Inflammatory macrophage (primary cell): Measurements from ENCODE around the gene MAP7D1.
A peak's percentile ranks its signal among the peaks of the same experiment; 100 is the strongest.
"Not testable (repeated sequence)": the region's sequence is repeated elsewhere in the genome, so short reads cannot be mapped to it uniquely, and the experiment has no call there.

Experiments used
- DNase-seq, 2 donors: peaks; one replicate each; pipeline ENCODE4 v3.0.0-alpha.2; 2020 to 2022

Gene MAP7D1

DNA sequence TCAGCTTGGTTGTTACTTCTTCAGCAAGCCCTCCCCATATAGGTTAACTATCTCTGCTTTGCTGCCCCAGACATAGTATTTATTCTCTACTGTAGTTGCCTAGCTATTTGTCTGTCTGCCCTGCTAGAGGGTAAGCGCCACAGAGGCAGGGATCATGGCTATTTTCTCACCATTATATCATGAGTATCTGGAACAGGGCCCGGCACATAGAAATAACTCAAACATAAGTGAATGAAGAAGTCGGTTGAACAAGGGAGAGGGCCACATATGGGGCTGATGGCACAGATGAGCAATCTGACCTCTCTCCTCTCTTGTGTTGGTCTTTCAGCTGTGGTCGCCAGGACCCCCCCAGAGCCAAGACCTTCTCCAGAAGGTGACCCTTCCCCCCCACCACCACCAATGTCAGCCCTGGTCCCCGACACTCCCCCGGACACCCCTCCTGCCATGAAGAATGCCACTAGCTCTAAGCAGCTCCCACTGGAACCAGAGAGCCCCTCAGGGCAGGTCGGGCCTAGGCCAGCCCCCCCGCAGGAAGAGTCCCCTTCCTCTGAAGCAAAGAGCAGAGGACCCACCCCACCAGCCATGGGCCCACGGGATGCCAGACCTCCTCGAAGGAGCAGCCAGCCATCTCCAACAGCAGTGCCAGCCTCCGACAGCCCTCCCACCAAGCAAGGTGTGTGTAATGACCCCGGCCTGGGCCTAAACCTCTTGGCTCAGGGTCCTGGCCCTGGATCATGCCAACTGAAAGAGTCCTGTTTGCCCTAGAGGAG is 14.9 kb downstream of the MAP7D1 start:
- no peak for DNase-seq

DNA sequence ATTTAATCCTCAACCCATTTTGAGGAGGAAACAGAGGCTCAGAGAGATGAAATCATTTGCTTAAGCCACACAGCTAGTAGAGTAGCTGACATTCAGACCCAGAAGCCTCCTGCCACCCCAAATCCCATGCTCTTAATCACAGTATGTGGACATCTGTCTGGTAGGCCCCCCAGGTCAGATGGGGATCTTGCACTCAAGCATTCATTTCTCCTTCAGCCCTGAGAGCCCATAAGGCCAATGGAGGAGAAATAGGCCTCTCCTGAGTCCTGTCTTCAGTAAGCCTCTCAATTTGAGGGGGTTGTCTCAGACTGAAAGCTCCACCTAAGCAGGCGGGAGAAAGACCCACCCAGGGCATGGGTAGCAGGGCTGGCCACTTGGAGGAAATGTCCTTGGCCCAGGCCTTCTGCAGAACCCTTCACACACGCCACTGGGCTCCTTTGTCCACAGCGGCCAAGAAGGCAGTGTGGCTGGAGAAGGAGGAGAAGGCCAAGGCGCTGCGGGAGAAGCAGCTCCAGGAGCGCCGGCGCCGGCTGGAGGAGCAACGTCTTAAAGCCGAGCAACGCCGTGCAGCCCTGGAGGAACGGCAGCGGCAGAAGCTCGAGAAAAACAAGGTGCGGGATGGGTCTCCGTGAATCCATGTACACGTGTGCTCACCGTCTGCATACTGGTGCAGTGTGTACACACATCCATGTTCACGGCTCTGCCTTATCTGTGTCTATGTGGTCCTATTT is 16.2 kb downstream of the MAP7D1 start:
- no peak for DNase-seq

DNA sequence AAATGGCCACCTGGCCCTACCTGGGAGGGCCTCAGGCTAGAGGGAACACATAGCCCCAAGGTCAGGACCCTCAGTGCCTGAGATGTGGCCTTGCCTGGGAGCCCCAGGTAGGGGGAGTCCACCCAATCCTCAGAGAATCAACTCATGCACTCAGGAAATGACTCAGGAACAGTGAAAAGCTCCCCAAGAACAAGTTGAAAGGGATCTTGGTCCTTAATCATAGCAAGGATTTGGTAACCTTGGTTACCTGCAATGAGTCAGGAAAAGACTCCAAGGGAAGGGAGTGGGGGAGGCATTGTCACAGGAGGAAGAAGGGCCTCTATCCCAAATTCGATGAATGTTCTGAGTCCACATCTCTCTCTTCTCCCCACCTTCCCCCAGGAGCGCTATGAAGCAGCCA is 17.0 kb downstream of the MAP7D1 start:
- no peak for DNase-seq

DNA sequence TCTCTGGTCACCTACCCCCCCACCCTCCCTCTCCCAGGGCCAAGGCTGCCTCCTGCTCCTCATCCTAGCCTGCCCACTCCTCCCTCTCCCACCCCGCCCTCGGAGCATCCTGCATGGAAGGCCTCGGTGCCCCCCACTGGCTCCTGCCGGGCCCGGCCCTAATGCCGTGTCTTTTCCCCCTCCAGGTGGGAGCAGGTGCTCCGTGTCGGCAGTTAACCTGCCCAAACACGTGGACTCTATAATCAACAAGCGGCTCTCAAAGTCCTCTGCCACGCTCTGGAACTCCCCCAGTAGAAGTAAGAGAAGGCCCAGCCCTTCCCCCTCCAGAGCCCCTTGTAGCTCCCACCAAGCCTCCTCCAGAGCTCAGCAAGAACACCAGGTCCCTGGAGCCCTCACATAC is 18.8 kb downstream of the MAP7D1 start:
- DNase-seq, result no peak

DNA sequence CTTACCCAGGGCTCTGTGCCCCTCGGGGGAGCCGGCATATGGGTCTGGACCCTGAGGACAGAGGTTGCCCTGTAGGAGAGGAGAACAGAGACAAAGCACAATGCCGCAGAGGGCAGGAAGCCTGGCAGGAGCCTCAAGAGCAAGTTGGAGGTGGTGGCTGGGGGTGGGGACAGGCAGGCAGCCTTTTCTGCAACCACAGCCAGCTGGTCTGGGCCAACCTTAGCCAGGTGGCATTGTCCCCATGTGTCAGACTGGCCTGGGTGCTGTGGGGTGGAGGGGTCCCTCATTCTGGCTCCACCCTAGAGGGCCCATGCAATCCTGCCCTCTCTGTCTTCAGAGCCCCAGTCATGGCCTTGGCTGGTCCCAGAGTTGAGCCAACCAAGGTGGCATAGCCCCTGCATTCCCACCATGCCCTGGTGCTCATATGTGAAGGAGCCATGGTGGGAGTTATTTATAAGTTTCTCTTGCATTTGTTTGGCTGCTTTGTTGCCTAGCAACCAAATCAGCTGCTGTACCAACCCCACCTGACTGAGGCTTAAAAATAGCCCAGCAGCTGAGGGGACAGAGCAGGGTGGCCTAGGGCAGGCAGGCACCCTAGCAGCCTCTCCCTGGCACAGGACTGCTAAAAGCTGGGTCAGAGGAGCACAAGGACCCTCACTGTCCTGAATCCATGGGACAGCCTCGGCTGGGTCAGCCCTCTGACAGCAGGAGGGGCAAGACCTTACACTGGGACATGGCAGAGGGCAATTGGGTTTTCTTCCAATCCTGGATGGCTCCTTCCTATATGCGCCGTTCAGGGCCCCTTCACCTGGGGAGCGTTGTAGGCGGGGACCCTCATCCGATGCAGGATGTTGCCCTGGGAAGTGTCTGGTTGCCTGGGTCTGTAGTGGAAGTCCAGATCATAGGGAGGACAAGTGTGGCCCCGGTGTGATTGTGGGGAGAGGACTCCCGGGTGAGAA is 19.5 kb downstream of the MAP7D1 start:
- DNase-seq, result no peak

DNA sequence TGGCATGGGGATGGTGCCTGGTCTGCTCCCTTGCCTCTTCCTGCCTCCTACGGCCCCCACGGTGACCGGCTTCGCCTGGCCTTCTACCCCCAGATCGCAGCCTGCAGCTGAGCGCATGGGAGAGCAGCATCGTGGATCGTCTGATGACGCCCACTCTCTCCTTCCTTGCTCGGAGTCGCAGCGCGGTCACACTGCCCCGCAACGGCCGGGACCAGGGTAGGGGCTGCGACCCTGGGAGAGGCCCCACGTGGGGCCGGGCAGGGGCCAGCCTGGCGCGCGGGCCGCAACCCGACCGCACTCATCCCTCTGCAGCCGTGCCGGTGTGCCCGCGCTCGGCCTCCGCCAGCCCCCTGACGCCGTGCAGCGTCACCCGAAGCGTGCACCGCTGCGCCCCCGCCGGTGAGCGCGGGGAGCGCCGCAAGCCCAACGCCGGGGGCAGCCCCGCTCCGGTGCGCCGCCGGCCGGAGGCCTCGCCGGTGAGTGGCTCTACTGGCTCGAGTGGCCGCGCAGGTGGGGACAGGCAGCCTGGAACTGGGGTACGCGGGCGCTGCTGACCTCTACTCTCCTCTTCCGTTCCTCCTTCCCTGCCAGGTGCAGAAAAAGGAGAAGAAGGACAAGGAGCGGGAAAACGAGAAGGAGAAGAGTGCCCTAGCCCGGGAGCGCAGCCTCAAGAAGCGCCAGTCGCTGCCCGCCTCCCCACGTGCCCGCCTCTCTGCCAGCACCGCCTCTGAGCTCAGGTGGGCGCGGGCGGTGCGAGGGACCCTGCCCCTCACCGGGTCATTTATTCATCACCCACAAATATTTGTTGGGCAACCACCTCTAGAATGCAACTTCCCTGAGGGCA is 20.4 kb downstream of the MAP7D1 start:
- DNase-seq, result no peak

DNA sequence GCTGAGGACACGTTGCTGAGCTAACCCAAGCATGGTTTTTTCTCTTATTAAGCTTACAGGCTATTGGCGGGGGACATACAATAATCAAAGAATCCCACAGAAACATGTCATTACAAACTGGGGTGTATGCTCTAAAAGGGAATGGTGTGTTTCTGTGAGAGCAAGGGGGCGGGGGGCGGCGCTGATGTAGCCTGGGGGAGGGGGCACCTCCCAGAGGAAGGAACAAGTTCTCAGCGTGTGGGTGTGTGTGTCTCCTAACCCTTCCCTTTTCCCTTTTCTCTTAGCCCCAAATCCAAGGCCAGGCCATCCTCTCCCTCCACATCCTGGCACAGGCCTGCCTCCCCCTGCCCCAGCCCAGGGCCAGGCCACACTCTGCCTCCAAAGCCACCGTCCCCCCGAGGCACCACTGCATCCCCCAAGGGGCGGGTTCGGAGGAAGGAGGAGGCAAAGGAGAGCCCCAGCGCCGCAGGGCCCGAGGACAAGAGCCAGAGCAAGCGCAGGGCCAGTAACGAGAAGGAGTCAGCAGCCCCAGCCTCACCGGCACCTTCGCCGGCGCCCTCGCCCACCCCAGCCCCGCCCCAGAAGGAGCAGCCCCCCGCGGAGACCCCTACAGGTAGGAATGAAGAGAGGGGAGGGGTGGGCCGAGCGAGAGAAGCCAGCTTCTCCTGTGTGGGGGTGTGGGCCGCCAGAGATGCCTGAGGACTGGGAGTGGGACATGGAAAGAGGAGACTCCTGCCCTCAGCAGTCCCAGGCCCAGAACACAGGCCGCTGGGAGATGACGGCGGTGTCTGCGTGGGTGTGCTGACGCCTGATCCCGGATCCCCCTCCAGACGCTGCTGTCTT is 21.9 kb downstream of the MAP7D1 start:
- peak in 1 of 2 donors; percentile 24 for DNase-seq

DNA sequence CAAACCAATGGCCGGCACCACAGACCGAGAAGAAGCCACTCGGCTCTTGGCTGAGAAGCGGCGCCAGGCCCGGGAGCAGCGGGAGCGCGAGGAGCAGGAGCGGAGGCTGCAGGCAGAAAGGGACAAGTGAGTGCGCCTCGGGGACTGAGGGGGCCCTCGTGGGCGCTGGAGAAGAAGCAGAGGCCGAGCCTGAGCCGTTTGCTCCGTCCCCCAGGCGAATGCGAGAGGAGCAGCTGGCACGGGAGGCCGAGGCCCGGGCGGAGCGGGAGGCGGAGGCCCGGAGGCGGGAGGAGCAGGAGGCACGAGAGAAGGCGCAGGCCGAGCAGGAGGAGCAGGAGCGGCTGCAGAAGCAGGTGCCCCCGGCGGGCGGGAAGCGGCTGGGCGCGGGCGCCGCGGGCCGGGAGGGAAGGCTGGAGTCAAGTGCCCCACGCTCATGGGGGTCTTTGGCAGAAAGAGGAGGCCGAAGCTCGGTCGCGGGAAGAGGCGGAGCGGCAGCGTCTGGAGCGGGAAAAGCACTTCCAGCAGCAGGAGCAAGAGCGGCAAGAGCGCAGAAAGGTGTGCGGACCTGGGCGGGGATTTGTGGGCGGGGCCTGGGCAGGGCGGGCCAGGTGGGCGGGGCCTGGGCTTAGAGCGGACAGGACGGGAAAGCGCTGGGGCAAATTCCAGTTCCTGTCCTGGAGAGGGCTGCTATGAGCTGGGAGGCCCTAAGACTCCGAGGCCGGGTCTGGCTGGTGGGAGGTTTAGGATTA is 22.7 kb downstream of the MAP7D1 start:
- DNase-seq, result no peak

DNA sequence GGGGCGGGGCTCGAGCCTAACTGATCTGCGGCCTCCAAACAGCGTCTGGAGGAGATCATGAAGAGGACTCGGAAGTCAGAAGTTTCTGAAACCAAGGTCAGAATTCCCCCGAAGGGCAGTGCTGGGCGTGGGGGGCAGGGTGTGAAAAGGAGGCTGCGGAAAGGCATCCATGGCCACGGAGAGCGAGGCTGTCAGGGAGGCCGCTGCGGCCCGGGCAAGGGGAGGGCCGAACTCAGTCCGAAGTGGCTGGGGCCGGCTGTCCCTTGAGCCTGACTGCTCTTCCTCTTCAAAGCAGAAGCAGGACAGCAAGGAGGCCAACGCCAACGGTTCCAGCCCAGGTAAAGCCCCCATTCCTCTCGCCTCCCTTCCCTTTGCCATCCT is 23.2 kb downstream of the MAP7D1 start:
- DNase-seq, result no peak

DNA sequence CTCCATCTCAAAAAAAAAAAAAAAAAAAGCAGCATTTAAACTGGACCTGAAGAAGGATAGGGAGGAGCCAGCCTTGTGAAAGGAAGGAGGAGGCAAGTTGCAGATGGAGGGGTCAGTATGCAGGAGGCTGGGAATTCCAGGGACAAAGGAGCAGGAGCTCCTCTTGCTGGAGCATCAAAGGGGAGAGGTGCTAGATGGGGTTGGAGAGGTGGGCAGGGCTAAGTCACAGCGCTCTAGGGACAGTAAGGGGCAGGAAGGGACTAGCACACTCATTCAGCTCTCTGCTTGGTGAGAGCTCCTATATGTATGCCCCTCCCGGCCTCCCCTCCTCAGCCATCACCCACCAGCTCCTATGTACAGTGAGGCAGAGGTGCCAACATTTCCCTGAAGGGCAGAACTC is 26.8 kb downstream of the MAP7D1 start:
- no peak for DNase-seq

DNA sequence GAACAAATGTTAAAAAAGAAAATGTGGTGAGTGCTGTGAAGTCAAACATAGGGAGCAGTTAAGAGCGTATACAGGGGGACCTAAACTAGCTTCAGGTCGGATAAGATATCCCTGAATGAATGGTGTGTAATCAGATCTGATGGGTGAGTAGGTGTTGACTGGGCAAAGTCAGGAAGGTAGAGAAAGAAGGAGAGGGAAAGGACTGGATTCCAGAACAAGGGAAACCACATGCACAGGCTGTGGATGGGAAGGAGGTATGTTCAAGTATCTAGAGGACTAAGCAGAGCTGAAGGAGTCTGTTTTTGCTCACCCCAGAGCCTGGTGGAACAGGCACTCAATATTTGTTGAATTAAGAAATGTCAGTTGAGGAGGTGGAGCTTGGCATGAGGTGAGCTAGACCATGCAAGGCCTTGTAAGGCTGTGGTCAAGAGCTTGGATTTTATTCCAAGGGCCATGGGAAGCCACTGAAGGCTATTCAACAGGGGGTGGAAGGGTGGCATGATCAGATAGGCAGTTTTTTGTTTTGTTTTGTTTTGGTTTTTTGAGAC is 27.4 kb downstream of the MAP7D1 start:
- DNase-seq, result no peak

DNA sequence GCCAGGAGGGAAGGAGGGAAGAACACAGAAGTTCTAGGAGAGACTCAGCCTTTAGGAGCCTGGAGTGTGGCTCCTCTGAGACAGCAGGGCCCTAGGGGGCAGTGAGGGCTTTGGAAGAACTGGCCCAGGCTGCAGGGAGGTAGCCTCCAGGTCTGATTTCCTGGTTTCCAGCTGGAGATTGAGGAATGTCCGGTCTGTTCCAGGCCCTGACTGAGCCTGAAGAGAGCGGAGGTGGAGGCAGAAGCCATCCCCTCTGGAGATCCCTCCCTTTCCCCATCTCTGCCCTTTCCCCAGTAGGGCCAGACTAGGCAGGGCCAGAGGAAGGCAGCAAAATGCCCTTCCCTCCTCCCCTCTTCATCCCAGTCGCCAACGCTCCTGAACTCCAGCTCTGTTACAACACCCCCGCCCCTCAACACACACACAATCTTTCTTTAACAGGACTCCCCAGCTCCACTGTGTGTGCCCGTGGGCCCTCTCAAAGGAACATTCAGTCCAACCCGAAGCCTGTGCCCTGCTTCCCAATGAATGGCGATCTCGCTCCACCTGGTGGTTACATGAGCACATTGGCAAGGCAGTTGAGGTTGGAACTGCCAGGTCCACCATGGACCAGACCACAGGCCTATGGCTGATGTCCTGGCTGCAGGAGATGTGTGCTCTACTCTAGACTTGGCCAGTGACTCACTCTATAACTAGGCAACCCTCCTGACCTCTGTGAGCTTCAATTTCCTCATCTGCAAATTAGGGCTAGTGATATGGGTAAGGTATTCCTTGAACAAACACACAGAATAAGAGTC is 32.0 kb downstream of the MAP7D1 start:
- peak; percentile 86 to 90 for DNase-seq

DNA sequence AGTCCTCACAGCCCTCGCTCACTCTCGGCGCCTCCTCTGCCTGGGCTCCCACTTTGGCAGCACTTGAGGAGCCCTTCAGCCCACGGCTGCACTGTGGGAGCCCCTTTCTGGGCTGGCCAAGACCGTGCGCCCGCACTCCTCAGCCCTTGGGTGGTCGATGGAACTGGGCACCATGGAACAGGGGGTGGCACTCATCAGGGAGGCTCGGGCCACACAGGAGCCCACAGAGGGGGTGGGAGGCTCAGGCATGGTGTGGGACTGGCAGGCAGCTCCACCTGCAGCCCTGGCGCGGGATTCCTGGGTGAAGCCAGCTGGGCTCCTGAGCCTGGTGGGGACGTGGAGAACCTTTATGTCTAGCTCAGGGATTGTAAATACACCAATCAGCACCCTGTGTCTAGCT is 40.8 kb downstream of the MAP7D1 start:
- not testable (repeated sequence) for DNase-seq

DNA sequence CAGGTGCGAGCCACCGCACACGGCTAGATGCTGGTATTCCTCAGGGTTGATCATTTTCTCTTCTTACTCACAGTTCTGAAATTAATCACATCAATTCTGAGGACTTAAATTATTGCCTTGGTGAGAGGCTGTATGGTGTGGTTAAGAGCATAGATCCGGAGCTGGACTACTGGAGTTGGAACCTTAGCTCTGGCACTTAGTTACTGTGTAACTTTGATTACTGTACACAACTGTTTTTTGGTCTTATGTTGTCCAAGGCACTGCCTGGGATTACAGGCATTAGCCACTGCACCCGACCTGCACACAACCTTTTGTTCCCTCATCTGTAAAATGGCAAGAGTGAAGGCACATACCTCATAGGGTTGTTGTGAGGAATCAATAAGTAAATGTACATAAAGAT is 42.7 kb downstream of the MAP7D1 start:
- DNase-seq, result no peak

DNA sequence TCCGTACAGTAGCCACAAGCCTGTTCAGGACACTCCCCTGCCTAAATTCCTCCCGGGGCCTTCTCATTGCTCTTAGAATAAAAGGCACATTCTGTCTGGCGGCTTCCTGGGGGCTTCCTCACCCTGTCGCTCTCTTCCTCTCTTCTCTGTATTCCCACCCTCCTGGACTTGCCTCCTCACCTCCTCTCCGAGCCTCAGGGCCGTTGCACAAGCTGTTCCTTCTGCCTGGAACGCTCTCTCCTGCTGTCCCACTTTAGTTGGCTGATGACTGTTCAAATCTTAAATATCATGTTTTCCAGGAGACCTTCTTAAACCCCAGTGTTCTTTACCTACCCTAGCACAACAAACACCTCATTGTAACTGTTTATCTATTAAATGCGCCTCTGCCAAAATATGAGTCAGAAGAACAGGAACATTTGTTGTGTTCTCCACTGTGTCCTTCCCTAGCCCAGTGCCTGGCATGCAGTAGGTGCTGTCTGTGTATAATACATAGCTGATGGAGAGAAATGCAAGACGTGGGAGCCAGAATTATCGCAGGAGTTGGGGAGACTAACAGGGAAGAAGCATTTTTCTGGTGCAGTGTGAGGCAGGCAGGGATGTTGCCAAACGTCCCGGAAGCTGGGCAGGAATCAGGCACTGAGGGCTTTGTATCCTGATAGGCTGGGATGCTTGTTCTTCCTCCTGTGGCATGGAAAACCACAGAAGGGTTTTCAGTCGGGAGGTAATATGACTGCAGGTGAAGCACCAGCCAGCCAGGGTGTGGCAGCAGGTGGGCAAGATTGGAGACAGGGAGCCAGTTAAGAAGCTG is 44.2 kb downstream of the MAP7D1 start:
- no peak for DNase-seq

DNA sequence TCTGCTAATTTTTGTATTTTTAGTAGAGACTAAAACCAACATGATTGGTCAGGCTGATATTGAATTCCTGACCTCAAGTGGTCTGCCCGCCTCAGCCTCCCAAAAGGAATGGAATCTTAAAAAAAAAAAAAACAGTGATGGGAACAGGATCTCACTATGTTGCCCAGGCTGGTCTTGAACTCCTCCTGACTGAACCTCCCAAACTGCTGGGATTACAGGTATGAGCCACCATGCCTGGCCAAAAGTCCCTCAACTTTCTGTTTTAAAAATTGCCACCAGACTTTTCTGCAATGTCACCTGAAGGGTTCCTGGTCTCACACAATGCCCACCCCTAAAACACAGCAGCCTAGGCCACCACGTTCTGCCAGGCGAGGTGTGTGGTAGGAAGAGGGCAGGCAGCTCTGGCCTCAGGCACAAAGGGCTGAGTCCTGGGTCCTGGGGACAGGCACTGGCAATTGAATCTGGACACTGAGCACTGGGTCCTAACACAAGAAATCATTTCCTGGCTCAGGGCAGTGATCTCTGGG is 47.1 kb downstream of the MAP7D1 start:
- no peak for DNase-seq

DNA sequence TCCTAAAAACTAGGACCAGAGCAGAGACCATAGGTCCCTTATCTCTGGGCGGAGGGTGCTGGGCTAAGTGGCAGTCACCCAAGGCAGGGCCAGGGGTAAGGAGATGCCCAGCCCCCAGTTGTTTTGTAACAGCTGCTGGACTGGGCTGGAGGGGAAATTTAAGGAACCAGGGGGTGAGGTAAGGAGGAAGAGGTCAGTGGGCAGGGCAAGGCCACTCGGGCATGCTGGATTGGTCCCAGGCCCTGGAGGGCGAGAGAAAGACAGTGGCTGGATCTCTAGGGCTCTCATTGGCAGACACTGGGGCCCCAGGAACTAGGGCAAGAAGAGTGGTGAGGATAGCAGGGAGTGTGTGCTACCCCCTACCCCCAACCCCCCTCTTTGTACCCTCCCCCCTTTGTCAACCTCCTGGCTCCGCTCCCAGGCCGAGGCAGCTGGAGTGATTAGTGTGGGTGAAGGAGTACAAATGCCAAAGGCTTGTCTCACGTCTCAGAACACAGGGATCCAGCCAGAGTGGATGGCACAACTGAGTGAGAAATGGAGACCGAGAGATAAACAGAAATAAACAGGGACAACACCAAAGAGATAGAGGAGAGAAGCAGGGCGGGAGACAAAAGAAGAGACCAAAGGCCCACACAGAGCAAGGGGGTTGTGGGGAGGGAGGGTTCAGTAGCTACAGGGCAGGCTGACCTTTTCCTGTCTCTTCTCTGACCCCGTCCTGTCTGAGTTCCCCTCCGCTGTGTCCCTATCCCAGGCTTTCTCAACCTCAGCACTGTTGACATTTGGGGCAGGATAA is 47.8 kb downstream of the MAP7D1 start:
- DNase-seq, result peak; percentile 90 to 92
